HEK293T (cell line): ENCODE data around the gene SETD4.

Experiments used
- ARNT ChIP-seq: fragments of 450-650 bp; IDR thresholded peaks from 2 replicates; pipeline ENCODE4 v1.6.1; 2017; ENCODE audit warnings: mild to moderate bottlenecking
- BHLHE40 ChIP-seq: fragments of 450-650 bp; IDR thresholded peaks from 2 replicates; pipeline ENCODE4 v1.6.1; 2016; ENCODE audit warnings: mild to moderate bottlenecking, moderate library complexity, borderline replicate concordance
- ELF4 ChIP-seq: fragments of 450-650 bp; IDR thresholded peaks from 2 replicates; pipeline ENCODE4 v1.6.1; 2017; ENCODE audit warnings: antibody characterized with exemption
- FOXA1 ChIP-seq: fragments of 450-650 bp; IDR thresholded peaks from 2 replicates; pipeline ENCODE4 v1.6.1; 2016; ENCODE audit warnings: mild to moderate bottlenecking
- FOXM1 ChIP-seq: fragments of 450-650 bp; IDR thresholded peaks from 2 replicates; pipeline ENCODE4 v1.6.1; 2017; ENCODE audit warnings: mild to moderate bottlenecking, borderline replicate concordance
- HDGF ChIP-seq: fragments of 450-650 bp; IDR thresholded peaks from 2 replicates; pipeline ENCODE4 v1.6.1; 2017; ENCODE audit warnings: antibody characterized with exemption, borderline replicate concordance
- L3MBTL2 ChIP-seq: fragments of 450-650 bp; conservative IDR thresholded peaks from 2 replicates; pipeline ENCODE4 v1.6.1; 2016; ENCODE audit warnings: mild to moderate bottlenecking
- LEF1 ChIP-seq: fragments of 450-650 bp; IDR thresholded peaks from 2 replicates; pipeline ENCODE4 v1.6.1; 2017; ENCODE audit warnings: mild to moderate bottlenecking, borderline replicate concordance
- NFRKB ChIP-seq: fragments of 450-650 bp; IDR thresholded peaks from 2 replicates; pipeline ENCODE4 v1.6.1; 2016; ENCODE audit warnings: mild to moderate bottlenecking, moderate library complexity
- SP1 ChIP-seq: fragments of 450-650 bp; IDR thresholded peaks from 2 replicates; pipeline ENCODE4 v1.6.1; 2017
- TARDBP ChIP-seq: fragments of 450-650 bp; IDR thresholded peaks from 2 replicates; pipeline ENCODE4 v1.6.1; 2016
- ZNF384 ChIP-seq: fragments of 450-650 bp; IDR thresholded peaks from 2 replicates; pipeline ENCODE4 v1.6.1; 2016

- TF ChIP-seq NFRKB (no peak), FOXM1 (no peak), ZNF384 (no peak), FOXA1 (no peak), TARDBP (no peak), SP1 (no peak), HDGF (no peak), LEF1 (no peak), BHLHE40 (no peak), L3MBTL2 (no peak), ARNT (no peak), ELF4 (no peak)
Measured at GRCh38 chr21:36092681-36093080, 32.4 kb upstream of the SETD4 start.
